CD4-positive, alpha-beta T cell treated with Interleukin-4 for 4 hours (primary cell): ENCODE data around the gene SETD1A.
"Not testable (repeated sequence)": the region's sequence is repeated elsewhere in the genome, so short reads cannot be mapped to it uniquely, and the experiment has no call there.

Experiments
- DNase-seq: peaks from one replicate; pipeline ENCODE4 v3.0.0-alpha.2; 2020

The SETD1A gene

DNA sequence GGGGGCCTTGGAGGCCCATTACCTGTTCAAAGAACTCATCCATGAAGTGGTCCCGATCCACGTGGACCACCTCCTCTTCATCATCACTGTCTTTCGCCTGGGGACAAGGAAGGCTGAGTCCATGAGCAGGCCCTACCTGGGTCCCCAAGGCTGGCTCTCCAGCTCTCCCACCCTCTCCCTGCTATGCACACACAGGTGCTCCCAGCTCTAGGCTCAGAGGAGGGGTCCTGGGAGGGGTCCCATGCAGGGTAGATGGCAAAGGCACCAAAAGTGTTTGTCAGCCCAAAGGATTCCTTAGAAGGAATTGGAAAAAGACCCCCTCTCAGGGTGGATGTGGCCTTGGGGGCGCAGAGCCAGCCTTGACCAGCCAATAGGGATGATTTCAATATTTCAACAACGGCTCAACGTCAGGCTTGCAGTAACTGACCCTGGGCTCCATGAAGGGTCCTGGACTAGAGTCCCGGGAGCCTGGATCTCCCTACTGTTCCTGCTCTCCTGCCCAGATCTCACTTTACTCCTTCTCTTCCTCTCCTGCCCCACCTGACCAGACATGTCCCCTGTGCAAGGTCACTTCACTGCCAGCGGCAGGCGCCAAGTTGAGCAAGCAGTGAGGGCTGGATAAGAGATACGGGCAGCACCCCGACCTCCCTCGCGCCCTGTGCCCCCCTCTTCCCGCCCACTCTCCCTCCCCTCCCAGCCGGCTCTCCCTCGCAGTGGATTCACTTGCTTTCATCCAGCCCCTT lies 44.1 kb downstream of the SETD1A start:
- DNase-seq = no peak

DNA sequence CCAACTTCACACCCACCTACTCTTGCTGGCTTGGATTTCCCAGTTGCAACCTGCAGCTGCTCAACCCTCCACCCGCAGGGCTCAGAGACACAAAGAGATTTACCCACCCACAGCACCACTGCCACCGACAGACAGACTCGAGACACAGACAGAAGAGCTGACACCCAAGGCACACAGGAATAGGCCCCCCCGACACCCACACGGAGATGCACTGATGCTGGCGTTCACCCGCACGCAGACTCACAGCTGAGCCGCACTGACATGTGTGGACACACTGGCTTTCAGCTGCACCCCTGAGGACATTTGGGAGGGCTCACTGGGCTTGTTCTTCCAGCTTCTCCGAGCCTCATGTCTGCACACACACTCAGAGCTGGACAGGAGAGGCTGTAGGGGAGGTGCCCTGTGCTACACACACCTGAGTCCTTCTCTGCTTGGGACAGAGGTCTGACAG lies 44.7 kb downstream of the SETD1A start:
- DNase-seq = no peak

DNA sequence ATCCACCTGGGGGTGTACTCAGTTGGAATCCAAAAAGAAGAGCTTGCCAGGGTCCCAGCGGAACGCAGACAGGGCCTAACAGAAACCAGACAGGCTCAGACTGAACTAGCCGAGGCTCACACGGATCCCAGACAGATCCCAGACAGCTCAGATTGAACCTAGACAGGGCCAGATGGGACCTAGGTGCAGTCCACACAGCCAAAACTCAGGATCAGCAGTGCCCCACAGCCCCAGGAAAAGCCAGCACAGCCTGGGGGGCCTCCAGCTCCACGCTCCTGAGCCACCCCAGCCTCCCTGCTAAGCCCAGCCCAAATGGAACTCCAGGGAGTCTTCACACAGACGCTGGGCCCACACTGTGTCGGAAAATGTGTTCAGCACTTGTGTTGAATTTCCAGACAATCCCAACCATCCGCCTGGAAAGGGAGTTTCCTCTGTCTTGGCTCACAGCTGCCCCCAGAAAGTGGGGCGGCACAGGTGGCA lies 45.3 kb downstream of the SETD1A start:
- DNase-seq = no peak

DNA sequence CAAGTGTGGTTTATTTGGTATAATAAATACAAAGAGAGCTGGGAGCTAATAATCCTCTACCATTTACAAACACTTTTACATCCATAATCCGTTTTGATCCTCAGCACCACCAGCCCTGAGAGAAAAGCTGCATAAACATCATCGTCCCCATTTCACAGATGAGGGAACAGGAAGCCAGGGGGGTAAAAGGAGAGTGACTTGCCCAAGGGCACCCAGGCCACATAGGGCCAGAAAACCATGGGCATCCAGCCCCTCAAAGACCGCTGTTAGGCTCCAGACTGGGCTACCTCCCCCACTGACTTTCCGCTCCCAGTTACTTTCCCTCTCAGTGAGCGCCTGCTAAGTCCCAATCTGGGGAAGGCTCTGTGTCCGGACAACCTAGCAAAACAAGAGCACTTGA lies 46.2 kb downstream of the SETD1A start:
- DNase-seq = no peak

DNA sequence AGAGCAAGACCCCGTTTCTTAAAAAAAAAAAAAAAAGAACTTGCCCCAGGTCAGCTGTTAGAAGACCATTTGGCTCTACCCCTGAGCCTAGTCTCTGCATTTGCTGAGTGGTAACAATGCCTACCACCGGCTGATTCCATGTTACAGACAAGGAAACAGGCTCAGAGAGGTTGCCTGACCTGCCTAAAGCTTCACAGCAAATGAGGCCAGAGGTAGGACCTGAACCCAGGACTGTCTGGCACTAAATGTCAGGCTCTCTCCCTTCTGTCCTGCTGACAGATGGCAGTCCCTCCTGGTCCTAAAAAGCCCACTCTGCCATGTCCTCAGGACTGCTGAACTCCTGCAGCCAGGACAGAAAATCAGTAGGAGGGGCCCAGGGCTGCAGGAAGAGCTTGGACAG lies 47.1 kb downstream of the SETD1A start:
- no peak for DNase-seq

DNA sequence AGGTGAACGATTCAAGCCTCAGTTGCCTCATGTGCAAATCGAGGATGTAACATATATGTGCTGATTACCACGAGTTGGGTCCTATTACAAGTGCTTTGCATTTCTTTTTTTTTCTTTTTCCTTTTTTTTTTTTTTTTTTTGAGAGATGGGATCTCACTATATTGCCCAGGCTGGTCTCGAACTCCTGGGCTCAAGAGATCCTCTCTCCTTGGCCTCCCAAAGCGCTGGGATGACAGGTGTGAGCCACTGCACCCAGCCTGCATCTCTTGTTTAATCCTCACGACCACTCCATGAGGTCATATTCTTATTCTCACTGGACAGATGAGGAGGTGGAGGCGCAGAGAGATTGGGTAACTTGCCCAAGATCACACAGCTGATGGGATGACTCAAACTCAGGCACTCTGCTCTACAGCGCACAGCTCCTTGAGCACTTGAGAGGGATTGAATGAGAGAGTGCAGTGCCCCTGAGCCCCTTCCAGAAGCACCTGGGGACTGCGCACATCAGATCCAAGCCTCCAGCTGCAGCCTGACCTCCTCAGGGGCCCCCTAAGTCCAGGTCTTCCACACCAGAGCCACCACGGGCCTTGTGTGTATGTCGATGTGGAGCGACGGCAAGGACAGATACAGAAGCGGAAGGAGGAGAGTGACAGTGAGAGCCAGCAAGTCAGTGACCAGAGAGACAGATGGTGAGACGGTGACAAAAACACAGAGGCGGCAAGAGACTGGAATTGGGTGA lies 48.0 kb downstream of the SETD1A start:
- DNase-seq = no peak

DNA sequence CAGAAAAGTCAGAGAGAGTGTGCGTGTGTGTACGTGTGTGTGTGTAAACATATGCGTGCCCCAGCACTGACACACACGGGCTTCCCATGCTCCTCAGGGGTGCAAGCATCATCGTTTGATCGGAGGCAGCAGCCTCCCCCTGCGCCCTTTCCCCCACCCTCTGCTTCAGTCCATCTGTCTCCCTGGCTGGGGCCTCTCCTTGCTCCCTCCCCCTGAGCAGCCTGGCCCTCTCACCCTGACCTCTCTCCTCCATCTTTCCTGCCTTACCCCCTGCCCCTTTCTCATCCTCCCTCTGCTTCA lies 48.5 kb downstream of the SETD1A start:
- no peak for DNase-seq

DNA sequence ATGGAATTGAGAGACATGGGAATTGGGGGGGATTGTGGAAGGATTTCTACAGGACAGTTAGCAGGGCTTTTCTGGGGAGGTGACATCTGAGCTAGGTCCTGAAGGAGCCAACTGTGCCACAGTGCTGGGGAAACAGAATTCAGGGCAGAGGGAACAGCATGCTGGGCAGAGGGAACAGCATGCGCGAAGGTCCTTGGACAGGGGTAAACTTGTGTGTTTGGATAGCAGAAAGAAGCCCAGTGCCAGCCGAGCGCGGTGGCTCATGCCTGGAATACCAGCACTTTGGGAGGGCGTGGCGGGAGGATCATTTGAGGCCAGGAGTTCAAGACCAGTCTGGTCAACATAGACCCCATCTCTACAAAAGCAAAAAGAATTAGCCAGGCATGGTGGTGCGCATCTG lies 49.0 kb downstream of the SETD1A start:
- no peak for DNase-seq

DNA sequence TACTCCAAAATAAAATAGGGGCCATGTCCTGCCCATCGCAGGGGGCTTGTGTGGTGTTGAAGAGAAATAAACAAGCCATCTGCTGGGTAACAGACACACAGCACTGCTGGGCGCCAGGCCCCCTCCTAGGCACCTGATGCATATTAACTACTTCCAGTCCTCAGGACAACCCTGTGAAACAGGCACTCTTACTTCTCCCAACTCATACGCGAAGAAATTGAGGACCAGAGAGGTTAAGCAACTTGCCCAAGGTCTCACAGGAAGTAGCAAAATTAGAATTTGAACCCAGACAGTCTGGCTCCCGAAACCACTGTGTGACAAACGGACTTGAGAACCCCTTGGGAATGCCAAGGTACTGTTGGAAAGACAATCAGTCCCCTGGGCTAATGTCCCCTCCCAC lies 50.1 kb downstream of the SETD1A start:
- DNase-seq = no peak

DNA sequence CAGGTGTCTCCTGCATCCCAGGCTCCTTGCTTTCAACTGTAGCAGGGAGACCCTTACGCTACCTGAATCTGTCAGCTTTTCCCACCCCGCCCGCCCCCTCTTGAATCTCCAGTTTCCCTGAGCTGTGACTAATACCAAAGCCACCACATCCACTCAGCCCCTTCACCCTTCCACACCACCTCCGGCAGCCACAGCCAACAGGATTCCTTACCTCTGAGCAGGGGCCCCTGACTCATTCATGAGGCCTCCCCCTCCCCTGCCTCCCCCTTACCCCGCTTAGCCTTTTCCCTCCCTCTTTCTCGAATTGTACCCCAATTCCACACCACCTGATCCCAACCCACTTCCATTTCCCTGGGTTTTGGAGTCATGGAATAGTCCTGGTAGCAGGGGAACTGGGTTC lies 50.6 kb downstream of the SETD1A start:
- no peak for DNase-seq

DNA sequence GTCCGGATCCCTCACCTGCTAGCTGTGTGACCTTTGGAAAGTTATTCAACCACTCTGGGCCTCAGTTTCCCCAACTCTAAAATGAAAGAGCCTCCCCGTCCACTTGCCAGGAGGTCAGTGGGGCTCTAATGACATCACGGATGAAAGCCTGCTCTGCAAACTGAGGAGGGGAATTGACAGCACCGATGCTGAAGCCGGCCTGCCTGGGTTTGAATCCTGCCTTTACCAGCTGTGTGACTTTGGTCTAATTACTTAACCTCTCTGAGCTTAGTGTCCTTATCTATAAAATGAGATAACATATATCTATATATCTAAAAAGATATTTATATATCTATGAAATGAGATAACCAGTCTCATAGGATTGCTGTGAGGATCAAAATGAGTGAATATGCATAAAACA lies 51.0 kb downstream of the SETD1A start:
- no peak for DNase-seq

DNA sequence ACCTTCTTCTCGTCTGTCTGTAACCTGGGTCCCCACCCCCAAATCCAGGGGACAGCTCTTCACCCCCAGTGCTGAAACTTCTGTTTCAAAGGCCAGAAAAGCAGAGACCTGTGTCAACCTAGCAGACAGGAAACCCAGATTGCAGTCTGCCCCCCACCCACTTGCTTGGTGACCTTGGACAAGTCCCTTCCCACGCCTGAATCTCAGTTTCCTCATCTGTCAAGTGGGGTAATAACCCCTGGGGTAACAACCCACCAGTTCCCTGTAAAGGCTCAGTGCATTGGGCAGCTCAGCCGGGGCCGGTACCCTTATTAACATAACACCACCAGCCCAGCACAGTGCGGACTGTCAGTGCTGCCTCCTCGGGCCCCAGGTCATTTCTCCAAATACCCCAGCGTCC lies 51.6 kb downstream of the SETD1A start:
- DNase-seq = no peak

DNA sequence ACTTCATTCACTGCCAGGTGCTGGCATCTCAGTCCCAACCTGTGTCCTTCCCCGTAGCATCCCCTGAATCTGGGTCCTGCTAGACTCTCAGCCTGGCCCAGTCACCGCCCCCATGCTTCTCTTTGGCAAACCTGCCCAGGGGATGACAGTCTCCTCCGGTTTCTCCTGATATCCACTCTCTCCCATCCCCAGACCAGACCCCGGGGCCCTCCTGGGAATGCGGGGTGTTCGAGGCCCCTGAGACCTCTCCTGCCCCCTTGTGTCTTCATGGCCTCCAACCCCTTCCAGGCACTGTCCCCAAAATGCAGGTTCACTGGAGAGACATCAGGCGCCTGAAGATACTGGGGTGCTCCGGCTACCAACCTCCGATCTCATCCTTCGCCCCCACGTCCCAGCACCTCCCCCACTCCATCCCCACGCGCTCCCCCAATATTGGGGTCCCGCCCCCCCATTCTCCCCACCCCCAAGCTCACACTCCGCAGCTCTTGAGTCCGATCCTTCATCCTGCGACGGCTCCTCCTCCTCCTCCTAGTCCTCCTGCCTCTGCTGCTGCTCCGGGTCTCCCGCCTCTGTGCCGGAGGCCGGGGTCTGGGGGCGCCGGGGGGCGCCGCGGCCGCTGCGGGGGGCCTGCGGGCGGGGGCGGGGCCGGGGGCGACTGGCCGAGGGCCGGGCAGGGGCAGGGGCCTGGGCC lies 52.5 kb downstream of the SETD1A start:
- DNase-seq = no peak

DNA sequence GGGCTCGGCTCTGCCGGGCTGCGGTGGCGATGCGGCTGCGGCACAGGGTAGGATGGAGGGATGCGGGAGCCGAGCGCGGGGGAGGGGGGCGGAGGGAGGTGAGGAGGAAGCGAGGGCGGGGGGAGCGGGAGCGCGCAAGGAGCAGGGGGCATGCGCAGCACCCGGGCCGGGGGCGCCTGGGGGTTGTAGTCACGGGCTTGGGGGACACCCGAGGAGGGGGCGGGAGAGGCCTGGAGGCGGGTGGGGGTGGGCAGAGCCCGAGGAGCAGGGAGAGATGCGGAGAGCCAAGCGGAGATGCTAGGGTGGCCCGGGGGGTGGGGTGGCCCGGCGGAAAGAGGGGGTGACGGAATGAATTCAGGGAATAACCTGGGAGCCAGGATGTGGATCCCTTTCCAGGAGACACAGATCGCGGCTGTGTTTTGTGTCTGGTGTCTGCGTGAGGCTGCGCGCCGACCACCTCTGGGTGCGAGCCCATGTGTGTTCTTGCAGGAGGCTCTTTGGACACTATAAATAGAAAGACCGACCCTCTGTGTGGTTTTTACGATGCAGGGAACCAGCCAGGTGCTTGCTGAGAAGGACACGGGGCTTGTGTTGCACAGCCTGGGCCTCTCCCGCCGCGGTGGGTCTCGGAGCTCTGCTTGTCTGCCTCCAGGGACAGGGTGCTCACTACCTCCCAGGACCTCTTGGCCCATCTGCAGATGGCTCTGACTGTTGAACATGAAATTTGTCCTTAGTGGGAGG lies 53.2 kb downstream of the SETD1A start, which contains the start of gene STX1B:
TSS of gene STX1B (minus strand) at position 54 of the 741 bp plus-strand sequence. CDS start 242 bp downstream, outside the sequence.
- DNase-seq = peak; percentile 6

DNA sequence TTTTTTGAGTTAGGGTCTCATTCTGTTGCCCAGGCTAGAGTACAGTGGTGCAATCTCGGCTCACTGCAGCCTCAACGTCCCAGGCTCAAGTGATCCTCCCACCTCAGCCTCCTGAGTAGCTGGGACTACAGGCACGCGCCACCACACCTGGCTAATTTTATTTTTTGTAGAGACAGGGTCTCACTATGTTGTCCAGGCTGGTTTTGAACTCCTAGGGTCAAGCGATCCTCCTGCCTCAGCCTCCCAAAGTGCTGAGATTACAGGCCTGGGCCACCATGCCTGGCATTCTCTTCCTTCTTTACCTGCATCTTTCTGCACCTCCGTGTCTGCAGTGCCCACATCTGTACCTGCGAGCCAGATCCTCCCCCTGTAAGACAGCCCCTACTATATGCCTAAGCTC lies 54.3 kb downstream of the SETD1A start:
- DNase-seq = not testable (repeated sequence)

DNA sequence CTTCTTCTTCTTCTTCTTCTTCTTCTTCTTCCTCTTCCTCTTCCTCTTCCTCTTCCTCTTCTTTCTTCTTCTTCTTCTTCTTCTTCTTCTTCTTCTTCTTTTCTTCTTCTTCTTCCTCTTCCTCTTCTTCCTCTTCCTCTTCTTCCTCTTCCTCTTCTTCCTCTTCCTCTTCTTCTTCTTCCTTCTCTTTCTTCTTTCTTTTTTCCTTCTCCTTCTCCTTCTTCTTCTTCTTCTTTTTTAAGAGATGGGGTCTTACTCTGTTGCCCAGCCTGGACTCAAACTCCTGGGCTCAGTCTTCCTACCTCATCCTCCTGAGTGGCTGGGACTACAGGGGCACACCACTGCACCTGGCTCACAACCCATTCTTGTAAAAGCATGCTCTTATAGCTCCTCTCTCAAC lies 55.7 kb downstream of the SETD1A start:
- DNase-seq = not testable (repeated sequence)

DNA sequence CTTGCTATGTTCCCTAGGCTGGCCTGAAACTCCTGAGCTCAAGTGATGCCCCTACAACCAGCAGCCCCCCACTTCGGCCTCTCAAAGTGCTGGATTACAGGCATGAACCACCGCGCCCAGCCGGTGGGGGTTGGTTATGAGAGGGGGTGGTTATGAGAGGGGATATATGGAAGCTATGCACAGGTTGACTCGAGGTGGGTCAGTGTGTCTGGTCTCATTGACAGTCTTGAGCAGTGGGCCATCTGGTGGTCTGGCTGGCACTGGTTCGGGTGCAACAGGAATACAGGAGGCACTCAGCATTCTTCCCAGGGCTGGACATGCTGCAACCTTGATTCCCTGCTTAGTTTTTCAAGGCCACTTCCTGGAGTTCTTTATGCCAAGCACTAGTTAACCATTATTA lies 58.5 kb downstream of the SETD1A start:
- no peak for DNase-seq

DNA sequence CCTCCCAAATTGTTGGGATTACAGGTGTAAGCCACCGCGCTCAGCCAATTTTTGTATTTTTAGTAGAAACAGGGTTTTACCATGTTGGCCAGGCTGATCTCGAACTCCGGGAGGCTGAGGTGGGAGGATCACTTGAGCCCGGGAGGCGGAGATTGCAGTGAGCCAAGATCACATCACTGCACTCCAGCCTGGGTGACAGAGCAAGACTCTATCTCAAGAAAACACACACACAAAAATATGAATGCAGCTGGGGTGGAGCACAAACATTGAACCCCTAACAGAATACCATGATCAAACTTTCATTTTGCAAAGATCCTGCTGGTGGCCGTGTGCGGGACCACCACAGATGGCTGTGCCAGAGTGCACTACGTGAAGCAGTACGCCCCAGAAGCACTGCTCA lies 60.2 kb downstream of the SETD1A start:
- not testable (repeated sequence) for DNase-seq

DNA sequence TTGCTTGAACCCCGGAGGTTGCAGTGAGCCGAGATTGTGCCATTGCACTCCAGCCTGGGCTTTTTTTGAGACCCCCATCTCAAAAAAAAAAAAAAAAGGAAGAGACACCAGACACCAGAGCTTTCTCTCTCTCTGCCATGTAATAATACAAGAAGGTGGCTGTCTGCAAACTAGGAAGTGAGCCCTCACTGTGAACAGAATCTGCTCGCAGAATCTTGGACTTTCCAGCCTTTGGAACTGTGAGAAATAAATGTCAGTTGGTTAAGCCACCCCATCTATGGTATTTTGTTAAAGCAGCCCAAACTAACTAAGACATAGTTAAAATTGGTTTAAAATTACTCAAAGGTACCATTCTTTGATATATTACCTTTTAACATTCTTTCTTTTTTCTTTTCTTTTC lies 63.0 kb downstream of the SETD1A start:
- DNase-seq = no peak

DNA sequence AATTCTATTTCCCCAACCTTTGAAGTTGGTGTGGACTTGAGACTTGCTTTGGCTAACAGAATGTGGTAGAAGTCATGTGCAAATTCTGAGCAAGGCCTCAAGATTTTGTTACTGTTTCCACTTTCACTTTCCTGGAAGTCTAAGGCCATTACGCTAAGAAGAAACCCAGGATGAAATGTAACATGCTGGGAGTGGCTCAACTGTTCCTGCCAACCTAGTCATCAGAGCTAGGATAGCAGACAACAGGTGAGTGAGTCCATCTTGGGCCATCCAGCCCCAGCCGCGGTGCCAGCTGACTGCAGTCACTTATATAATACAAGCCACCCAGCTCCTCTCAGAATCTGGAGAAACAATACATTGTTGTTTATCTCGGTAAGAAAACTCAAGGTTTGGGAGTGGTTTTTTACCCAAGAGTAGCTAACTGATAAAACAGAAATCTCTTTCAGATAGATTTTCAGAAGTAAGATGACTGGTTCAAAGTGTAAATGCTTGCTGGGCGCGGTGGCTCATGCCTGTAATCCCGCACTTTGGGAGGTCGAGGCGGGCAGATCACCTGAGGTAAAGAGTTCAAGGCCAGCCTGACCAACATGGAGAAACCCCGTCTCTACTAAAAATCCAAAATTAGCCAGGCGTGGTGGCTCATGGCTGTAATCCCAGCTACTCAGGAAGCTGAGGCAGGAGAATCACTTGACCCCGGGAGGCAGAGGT lies 65.1 kb downstream of the SETD1A start:
- DNase-seq = no peak

DNA sequence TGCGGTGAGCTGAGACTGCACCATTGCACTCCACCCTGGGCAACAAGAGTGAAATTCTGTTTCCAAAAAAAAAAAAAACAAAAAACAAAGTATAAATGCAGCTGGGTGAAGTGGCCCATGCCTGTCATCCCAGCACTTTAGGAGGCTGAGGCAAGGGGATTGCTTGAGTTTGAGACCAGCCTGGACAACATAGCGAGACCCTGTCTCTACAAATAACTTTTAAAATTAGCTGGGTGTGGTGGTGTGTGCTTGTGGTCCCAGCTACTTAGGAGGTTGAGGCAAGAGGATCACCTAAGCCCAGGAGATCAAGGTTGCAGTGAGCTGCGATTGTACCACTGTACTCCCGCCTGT lies 65.7 kb downstream of the SETD1A start:
- DNase-seq = no peak

DNA sequence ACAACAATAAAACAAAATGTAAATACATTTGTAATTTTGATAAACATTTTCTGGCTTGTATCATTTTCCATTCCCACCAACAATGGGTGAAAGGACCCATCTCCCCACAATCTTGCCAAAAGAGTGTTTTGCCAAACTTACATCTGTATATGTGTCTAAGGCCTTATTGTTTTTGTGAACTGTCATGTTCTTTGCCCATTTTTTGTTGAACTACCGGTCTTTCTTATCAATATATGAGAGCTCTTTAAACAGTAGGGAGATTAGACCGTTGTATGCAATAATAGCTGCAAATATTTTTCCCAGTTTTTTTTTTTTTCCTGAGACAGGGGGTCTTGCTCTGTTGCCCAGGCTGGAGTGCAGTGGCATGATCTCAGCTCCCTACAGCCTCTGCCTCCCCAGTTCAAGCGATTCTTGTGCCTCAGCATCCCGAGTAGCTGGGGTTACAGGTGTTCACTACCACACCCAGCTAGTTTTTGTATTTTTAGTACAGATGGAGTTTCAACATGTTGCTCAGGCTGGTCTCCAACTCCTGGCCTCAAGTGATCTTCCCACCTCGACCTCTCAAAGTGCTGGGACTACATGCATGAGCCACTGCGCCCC lies 66.2 kb downstream of the SETD1A start:
- no peak for DNase-seq
